Tibial nerve (tissue), 4 donors: Measurements from ENCODE around the gene SLC38A3. TPM values are rescaled to one million over a fixed set of nuclear protein-coding genes. Genes with fewer than 3 reads are reported as not detected.

ENCODE experiments used
- DNase-seq, 2 donors: peaks; one replicate each; pipeline ENCODE4 v3.0.0-alpha.2; 2019; ENCODE audit warnings: low spot score in 2 of 2
- H3K27ac ChIP-seq, 4 donors: fragments of 200-600 bp; sonication (generic) in 3 of 4; one replicate each; pipeline ENCODE4 v1.5.1; 2017 to 2019; ENCODE audit warnings: mild to moderate bottlenecking in 1 of 4
- H3K27me3 ChIP-seq, 2 donors: fragments of 200-600 bp; sonication (generic) in 1 of 2; one replicate each; pipeline versions ENCODE4 v1.5.1 to v1.6.0; 2017 to 2019
- H3K36me3 ChIP-seq, 3 donors: fragments of 200-600 bp; sonication (generic); one replicate each; pipeline ENCODE4 v1.5.1; 2018 to 2019
- H3K4me1 ChIP-seq, 4 donors: fragments of 200-600 bp; sonication (generic) in 3 of 4; one replicate each; pipeline ENCODE4 v1.5.1; 2017 to 2019
- H3K4me3 ChIP-seq, 4 donors: fragments of 200-600 bp; sonication (generic) in 3 of 4; one replicate each; pipeline ENCODE4 v1.5.1; 2017 to 2019; ENCODE audit warnings: mild to moderate bottlenecking in 1 of 4, moderate library complexity in 1 of 4
- H3K9me3 ChIP-seq, 4 donors: fragments of 200-600 bp; sonication (generic) in 3 of 4; one replicate each; pipeline ENCODE4 v1.5.1; 2017 to 2019
- EP300 ChIP-seq, 2 donors: sonication (generic); formaldehyde crosslinking; IDR thresholded peaks; one replicate each; pipeline ENCODE4 v1.6.1; 2017; ENCODE audit warnings: antibody characterized with exemption in 2 of 2, mild to moderate bottlenecking in 1 of 2
- POLR2A ChIP-seq, 2 donors: fragments of 450-650 bp; IDR thresholded peaks; one replicate each; pipeline ENCODE4 v1.6.1; 2017; ENCODE audit warnings: antibody characterized with exemption in 2 of 2, mild to moderate bottlenecking in 2 of 2, moderate library complexity in 2 of 2
- WGBS, 2 donors: methylation state at CpG; one replicate each; pipeline ENCODE4 v1.1.5; 2018; 5-methylcytosine and 5-hydroxymethylcytosine counted together
- total RNA-seq, 4 donors: library from RNA; depleted of rRNA; stranded (reverse); fragments of >200 nt; gene quantifications; one replicate each; pipeline ENCODE4 v1.1.0, GENCODE V29; 2016
- TF ChIP-seq, protein P1 (sequence below), 5 experiments: fragments of 200-600 bp in 3 of 5; fragments of 450-650 bp in 2 of 5; sonication (generic) in 3 of 5; IDR thresholded peaks; one replicate each; pipeline ENCODE4 v1.5.1; 2016 to 2019; ENCODE audit warnings: antibody characterized with exemption in 5 of 5, mild to moderate bottlenecking in 3 of 5, moderate library complexity in 2 of 5

The SLC38A3 gene
- total RNA-seq, 4 donors from 2014 or later: 0.21 to 8.1 (median 1.5) TPM

DNA sequence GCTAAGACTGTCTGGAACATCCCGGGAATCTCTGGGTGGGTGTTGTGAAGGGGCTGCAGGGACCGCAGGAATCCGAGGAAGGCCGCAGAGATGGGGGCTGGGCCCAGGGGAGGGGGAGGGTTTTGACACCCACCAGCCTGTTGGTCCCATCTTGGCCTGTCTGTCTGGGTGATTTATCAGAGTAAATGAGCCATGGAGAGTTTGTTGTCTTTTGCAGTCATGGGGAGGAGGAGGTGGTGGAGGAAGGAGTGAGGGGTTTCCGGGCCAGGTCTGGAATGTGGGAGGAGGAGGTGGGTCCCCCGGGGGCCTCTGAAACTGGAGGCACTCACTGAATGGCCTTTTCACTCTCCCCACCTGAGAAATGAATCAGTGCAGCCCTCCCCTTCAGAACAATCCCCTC is 38.5 kb upstream of the SLC38A3 start:
- H3K27me3 ChIP-seq: no peaks in the 10 kb centered on the region
- H3K4me1 ChIP-seq: peaks cover 0 to 79% (median 49%) of the 10 kb centered on the region in 4 donors
- H3K4me3 ChIP-seq: no peak overlapping the region
- no peaks in the 10 kb centered on the region for H3K9me3 ChIP-seq
- 25 to 43% methylated on average over 6 of the region's 6 CpGs for WGBS, 2 donors
- TF ChIP-seq EP300 (IDR thresholded peaks at IDR 0.05) (no peak), POLR2A (IDR thresholded peaks at IDR 0.05) (no peak)
- TF ChIP-seq, protein P1, sequence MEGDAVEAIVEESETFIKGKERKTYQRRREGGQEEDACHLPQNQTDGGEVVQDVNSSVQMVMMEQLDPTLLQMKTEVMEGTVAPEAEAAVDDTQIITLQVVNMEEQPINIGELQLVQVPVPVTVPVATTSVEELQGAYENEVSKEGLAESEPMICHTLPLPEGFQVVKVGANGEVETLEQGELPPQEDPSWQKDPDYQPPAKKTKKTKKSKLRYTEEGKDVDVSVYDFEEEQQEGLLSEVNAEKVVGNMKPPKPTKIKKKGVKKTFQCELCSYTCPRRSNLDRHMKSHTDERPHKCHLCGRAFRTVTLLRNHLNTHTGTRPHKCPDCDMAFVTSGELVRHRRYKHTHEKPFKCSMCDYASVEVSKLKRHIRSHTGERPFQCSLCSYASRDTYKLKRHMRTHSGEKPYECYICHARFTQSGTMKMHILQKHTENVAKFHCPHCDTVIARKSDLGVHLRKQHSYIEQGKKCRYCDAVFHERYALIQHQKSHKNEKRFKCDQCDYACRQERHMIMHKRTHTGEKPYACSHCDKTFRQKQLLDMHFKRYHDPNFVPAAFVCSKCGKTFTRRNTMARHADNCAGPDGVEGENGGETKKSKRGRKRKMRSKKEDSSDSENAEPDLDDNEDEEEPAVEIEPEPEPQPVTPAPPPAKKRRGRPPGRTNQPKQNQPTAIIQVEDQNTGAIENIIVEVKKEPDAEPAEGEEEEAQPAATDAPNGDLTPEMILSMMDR (IDR thresholded peaks at IDR 0.05): no peak
- peak overlapping the region in 3 of 4 donors; percentile 63 to 83 (median 69) for H3K27ac ChIP-seq
- no peaks in the 10 kb centered on the region for H3K36me3 ChIP-seq
- DNase-seq: no peak

DNA sequence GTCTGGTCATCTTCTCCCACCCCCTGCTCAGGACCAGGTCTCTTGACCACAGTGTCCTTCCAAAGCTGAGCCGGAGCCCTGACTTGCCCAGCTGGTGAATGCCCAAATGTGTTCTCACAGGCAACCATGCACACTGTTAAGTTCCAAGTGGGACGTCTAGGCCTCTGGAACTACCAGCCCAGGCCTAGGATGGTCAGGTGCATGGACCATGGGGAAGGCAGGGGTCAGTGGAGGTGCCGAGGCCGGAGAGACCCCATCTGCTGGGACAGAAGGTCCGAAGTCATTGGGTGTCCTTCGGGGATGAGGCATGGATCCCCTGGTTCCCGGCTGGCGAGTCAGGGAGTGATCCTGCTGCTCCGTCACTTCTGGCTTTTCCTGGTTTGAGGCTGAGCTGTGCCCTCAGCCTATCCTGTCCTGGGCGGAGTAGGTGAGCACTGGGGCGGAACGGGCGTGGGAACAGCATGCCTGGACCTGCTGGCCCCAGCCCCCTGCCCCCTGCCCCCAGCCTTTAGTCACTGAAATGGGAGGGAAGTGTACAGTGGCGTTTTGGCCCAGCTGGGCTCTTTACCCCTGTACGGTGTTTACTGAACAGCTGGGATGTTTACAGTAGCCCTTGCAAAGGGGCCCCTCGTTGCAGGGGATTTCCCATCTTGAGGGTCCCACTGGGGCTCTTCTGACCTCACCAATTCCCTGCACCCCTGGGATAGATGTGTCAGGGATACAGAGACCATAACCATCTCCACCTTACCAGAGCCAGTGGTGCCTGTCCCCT is 37.8 kb upstream of the SLC38A3 start:
- 64 to 68% methylated on average over 7 to 12 of the region's 16 CpGs for WGBS, 2 donors
- Histone ChIP-seq H3K4me1 (peaks cover 0 to 75% (median 48%) of the 10 kb centered on the region in 4 donors), H3K27me3 (no peaks in the 10 kb centered on the region), H3K4me3 (no peak overlapping the region), H3K27ac (peak overlapping the region; percentile 11 to 83 (median 44)), H3K36me3 (no peaks in the 10 kb centered on the region), H3K9me3 (no peaks in the 10 kb centered on the region)
- TF ChIP-seq POLR2A (IDR thresholded peaks at IDR 0.05) (no peak), EP300 (IDR thresholded peaks at IDR 0.05) (no peak)
- DNase-seq: no peak

DNA sequence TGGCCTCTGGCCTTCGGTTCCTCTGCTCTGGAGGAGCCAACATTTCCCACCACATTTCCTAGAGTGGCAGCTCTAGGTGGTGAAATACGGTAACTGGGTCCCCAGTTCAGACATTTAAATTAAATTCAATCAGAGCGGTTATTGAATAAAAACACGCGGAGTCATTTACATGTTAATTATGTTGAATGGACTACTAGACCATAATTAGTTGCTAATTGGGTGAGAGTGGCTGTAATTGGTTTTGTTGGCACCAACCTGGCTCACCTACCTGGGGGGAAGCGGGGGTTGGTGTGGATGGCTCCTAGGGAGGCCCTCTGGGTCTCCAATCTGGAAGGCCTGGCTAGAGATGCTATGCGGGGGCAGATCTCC is 37.2 kb upstream of the SLC38A3 start:
- no peaks in the 10 kb centered on the region for H3K27me3 ChIP-seq
- no peak for DNase-seq
- H3K4me3 ChIP-seq: no peak overlapping the region
- WGBS, 2 donors: 87 to 88% methylated on average over 7 of the region's 7 CpGs
- H3K36me3 ChIP-seq: no peaks in the 10 kb centered on the region
- H3K4me1 ChIP-seq: peaks cover 0 to 72% (median 46%) of the 10 kb centered on the region in 4 donors
- H3K9me3 ChIP-seq: no peaks in the 10 kb centered on the region
- TF ChIP-seq, protein P1 (IDR thresholded peaks at IDR 0.05): no peak
- TF ChIP-seq EP300 (IDR thresholded peaks at IDR 0.05): no peak
- no peak for TF ChIP-seq POLR2A (IDR thresholded peaks at IDR 0.05)
- peak overlapping the region in 3 of 4 donors; percentile 26 to 83 (median 63) for H3K27ac ChIP-seq

DNA sequence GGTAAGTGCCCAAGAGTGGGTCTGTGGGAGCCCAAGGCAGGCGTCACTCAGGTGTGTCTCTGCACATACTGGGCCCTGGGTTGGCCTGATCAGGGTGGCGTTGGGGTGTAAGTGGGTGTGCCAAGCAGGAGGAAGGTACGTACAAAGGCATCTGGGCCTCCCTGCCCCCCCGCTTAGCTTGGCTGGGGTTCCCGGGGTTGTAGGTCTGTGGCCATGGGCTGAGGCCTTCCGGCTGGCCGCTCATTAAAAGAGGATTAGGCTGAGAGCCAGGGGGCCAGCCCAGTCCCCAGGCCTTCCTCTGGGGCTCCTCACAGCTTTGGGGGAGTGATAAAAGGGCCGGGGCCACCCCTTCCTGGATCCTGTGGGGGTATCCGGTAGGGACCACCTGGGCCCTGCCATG is 36.7 kb upstream of the SLC38A3 start:
- H3K36me3 ChIP-seq: no peaks in the 10 kb centered on the region
- H3K9me3 ChIP-seq: no peaks in the 10 kb centered on the region
- H3K4me1 ChIP-seq: peaks cover 0 to 66% (median 46%) of the 10 kb centered on the region in 4 donors
- DNase-seq: no peak
- no peaks in the 10 kb centered on the region for H3K27me3 ChIP-seq
- H3K4me3 ChIP-seq: no peak overlapping the region
- peak overlapping the region in 1 of 4 donors; percentile 83 for H3K27ac ChIP-seq
- WGBS, 2 donors: 52 to 73% methylated on average over 5 to 8 of the region's 9 CpGs
- peak in 1 of 2 donors; percentile 11 for TF ChIP-seq EP300 (IDR thresholded peaks at IDR 0.05)
- TF ChIP-seq, protein P1 (IDR thresholded peaks at IDR 0.05): no peak

DNA sequence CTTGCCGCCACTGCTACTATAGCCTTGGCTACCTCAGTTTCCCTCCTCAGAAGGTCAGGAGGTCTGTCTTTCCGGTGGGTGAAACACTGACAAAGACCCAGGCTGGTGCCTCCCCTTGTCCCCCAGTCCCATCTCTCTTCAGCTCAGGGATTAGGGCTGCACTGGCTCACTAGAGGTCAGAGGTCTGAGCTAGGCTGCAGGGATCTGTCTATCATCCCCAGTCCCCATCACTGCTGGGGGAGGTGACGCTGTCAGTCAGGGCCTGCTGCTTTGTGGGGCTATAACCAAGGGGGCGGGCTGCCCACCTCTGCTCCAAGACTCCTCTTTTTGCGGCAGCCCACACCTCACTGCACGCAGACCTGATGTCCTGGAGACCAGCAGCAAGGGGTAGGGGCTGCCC is 36.3 kb upstream of the SLC38A3 start:
- Histone ChIP-seq H3K27me3 (no peaks in the 10 kb centered on the region), H3K27ac (peak overlapping the region in 1 of 4 donors; percentile 83), H3K4me1 (peaks cover 0 to 62% (median 46%) of the 10 kb centered on the region in 4 donors), H3K9me3 (no peaks in the 10 kb centered on the region), H3K4me3 (no peak overlapping the region), H3K36me3 (no peaks in the 10 kb centered on the region)
- 79 to 92% methylated on average over 5 to 6 of the region's 6 CpGs for WGBS, 2 donors
- TF ChIP-seq, protein P1 (IDR thresholded peaks at IDR 0.05): no peak
- TF ChIP-seq EP300 (IDR thresholded peaks at IDR 0.05): no peak
- no peak for TF ChIP-seq POLR2A (IDR thresholded peaks at IDR 0.05)
- no peak for DNase-seq
